GM21515 (cell line): ENCODE results near the gene GNB1L.

Source experiments
- ATAC-seq: cut with Tn5 transposase; IDR thresholded peaks from one replicate; pipeline ENCODE4 v1.9.1; 2021; ENCODE audit not compliant: unreplicated experiment

Gene GNB1L

DNA sequence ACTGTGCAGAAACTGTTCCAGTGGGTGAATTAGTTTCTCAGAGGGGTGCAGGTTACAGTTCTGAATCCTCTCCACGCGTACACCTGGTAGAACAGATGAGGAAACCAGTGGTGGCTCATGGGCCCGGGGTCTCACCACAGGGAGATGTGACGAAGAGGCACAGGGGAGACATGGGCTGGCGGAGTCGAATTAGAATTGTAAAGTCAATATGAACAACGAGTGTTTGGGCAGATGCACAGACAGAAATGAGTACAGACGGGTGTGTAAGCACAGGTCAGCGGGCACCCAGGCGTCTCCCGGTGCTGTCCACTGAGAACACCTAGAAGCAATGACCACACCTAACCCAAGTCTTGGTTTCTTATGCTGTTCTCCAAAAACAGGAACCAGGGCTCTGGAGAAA, 41.8 kb downstream of the GNB1L start:
- ATAC-seq, result no peak

- no peak for ATAC-seq
These were observed 42.6 kb downstream of the GNB1L start for GRCh38 chr22:19811811-19812771.

DNA sequence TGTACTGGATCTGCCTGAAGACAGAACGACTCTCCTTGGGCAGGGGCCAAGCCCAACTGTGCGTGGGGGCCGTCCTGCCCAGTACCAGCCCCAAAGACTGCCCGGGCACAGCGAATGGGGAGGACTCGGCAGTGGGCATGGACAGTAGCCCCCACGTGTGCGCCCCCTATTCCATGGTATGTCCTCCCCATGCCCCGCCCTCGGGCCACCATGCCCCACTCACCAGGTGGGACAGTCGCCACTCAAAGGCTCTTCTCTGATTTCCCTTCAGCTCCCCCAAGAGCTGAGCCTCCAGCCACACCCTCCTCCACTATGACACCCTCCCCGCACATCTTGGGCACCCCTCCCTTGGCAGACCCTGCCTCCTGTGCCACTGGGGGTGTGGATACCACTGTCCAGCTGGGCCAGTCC, 43.5 kb downstream of the GNB1L start:
- no peak for ATAC-seq

DNA sequence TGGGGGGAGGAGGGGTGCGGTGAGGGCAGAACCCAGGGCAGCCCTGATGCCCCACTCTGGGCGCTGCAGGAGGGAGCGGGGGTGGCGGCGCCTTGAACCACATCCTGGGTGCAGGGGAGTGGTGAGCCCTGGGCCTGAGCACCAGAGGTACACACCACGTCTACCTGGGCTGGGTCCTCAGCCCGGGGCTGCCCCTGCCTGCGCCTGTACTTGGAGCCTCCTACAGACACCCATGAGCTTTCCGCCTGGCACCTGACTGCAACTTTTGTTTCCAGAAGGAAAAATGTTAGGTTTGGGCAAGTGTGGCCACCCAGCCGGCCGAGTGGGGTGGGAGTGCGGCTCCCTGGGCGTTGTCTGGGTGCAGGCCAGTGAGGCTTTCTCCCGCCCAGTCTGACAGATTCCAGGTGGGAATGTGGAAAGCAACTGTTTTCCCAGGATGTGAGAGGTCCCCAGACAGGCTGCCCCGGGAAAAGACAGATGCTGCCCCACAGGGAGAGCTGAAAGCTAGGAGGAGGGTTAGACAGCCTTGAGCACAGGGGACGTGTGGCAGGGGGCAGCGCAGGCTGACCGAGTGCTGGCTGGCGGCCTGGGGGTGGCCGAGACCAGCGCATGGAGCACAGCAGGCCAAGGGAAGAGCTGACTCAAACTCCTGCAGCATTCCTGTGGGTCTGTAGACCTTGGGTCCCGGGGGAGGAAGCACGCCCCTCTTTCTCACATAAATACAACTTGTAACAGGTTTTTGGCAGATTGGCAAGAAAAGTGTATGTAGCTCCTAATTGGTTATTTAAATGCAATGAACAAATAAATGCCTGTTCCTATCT, 44.1 kb downstream of the GNB1L start:
- ATAC-seq, result no peak

DNA sequence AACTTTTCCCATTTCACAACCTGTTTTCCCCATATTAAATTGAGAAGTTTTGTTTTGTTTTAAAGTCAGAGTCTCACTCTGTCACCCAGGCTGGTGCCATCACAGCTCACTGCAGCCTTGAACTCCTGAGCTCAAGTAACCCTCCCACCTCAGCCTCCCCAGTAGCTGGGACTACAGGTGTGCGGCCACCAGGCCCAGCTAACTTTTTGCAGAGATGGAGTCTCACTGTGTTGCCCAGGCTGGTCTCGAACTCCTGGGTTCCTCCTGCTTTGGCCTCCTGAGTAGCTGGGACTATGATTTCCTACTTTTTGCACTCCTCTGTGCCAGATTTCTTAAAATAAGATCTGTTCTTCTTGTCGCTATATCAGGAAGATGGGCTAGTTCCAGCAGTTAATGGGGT, 44.9 kb downstream of the GNB1L start:
- ATAC-seq, result no peak

GRCh38 chr22:19808873-19809478, 45.7 kb downstream of the GNB1L start:
- no peak for ATAC-seq

GRCh38 chr22:19807914-19808872, 46.5 kb downstream of the GNB1L start:
- ATAC-seq, result no peak

- ATAC-seq, result no peak
These were observed 47.3 kb downstream of the GNB1L start for GRCh38 chr22:19807161-19807913.

GRCh38 chr22:19806213-19807160, 48.2 kb downstream of the GNB1L start:
- no peak for ATAC-seq

DNA sequence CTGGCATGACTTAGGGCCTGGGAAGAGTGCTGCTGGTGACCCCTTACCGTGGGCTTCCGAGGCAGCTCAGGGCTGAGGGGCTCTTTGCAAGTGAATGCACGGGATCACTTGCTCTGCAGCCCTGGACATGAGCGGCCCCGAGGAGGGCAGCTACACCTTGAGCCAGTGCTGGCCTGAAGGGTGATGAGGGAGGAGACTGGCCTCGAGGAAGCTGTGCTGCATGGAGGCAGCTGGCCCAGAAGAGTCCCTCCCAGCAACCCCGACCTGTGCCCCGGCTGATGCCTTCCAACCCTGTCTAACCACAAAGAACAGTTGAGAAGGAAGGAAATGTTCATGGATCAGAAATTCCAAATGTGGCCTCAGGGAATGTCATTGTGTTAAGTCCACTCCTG, 48.9 kb downstream of the GNB1L start:
- ATAC-seq, result no peak

DNA sequence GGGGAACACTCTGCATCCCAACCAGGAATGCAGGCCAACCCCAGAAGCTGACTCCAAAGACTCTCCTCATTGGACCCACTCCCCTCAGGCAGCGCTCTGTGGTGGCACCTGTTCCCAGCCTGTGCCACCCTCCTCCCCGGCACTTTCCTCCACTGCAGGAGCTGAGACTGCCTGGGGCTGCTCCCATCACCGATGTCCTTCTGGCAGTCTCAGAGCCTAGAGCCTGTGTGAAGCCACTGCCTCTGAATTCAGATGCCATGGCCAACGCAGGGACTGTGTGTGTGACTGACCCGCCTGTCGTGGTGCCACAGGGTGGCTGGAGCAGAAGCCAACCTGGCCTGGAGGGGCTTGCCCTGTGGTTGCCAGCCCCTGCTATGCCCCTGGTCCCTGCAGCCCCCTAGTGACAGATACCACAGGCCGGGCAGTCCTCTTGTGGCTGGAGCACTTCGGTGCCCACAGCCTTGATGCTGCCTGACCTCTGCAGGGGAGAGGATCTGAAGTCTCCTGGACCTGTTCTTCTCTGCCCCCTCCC, 50.9 kb downstream of the GNB1L start:
- ATAC-seq, result no peak

- ATAC-seq, result no peak
These were observed 51.6 kb downstream of the GNB1L start for GRCh38 chr22:19802894-19803735.

DNA sequence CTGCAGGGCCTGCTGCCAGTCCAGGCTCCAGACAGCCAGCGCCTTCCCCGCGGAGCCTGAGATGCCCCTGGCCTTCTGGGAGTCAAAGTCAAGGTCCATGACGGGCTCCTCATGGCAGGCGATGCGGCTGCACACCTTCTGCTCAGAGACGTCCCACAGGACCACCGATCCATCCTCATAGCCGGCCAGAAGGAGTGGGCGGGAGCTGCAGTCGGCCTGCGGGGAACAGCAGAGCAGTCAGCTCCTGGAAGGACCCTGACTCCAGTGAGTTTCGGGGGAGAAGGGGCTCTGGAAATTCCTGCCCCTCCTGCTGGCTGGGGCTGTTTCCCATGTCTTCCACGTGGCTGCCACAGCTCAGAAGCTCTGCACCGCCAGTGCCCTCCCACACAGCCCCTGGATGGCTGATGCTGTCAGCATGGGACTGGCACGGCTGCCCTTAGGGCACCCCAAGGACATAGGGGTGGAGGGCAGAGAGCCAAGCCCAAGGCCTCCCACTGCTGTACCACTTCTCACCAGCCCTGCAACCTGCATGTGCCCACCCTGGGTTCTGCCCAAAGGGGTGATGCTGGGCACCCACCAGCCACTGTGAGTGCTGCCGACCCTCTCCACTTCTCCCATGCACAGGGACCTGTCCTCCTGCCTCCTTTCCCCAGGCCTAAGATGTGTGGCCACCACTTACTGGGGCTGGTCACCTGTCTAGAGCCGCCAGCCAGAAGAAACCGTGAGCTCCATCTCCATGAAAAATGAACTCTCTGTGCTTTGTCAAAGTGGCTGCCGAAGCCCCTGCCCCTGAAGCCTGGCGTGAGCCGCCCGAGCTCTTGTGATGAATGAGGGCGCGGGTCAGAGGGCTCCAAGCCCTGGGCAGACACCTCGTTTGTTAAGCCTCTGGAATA, 52.4 kb downstream of the GNB1L start:
- ATAC-seq, result no peak

- no peak for ATAC-seq
These were observed 53.2 kb downstream of the GNB1L start for GRCh38 chr22:19801340-19802000.

DNA sequence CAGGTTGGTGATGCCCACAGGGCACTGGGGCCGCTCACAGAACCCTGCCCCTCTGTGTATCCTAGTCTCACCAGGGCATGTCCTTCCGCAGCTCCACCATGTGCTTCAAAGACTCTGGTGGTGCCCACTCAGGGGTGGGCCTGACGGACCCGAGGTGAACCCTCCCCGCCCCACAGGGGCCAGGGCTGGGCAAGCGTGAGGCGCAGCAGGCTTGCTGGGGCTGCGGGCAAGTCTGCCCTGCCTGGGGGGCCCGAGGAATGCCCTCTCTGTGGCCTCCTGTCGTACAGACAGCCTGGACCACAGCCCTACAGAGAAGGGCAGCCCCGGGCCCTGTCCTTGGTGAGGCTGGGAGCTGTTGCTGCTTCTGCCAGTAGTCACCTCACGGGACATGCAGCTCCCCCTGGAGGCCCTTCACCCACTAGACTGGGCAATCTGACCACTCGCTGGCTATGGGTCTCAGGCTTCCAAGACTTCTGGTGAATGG, 53.9 kb downstream of the GNB1L start:
- no peak for ATAC-seq

GRCh38 chr22:19800306-19800705, 54.4 kb downstream of the GNB1L start:
- ATAC-seq, result no peak
